SK-N-MC (cell line): ENCODE results near the gene ANKS1B.

ENCODE experiments used
- EZH2 ChIP-seq: fragments of 200-600 bp; sonication (generic); IDR thresholded peaks from one replicate; pipeline ENCODE4 v1.6.1; 2017; ENCODE audit warnings: antibody characterized with exemption
- POLR2AphosphoS5 ChIP-seq: IDR thresholded peaks from 2 replicates; pipeline ENCODE4 v1.6.1; 2012; ENCODE audit warnings: mild to moderate bottlenecking, low read depth, low read length, borderline replicate concordance

- TF ChIP-seq EZH2 (no peak), POLR2AphosphoS5 (no peak)
Observed at GRCh38 chr12:99806304-99806703, 178.4 kb downstream of the ANKS1B start.
